B cell (primary cell): Measurements from ENCODE around the gene NIN.

Experiments
- EZH2 ChIP-seq: IDR thresholded peaks from 2 replicates; pipeline ENCODE4 v1.6.1; 2012; ENCODE audit warnings: borderline replicate concordance, low read depth, mild to moderate bottlenecking, moderate library complexity, low read length; ENCODE audit not compliant: insufficient read depth, poor library complexity, severe bottlenecking
- TF ChIP-seq, protein P1 (sequence below): fragments of 200-600 bp; IDR thresholded peaks from one replicate; pipeline ENCODE4 v1.8.0; 2022; ENCODE audit warnings: antibody characterized with exemption, mild to moderate bottlenecking

DNA sequence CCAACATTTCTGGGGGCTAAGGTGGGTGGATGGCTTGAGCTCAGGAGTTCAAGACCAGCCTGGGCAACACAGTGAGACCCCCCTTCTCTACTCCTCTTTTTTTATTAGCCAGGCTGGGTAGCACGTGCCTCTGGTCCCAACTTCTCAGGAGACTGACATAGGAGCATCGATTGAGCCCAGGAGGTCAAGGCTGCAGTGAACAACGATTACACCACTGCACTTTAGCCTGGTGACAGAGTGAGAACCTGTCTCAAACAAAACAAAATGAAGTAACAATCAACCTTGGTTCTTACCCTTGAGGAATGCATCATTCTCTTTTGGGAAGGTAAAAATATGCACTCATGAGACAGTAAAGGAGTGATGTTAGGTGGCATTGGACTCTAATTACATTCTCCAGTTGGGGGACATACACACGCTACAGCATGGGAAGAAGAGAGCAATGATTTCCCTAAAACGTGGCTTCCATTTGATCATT lies 3.9 kb upstream of the NIN start:
- TF ChIP-seq, protein P1, sequence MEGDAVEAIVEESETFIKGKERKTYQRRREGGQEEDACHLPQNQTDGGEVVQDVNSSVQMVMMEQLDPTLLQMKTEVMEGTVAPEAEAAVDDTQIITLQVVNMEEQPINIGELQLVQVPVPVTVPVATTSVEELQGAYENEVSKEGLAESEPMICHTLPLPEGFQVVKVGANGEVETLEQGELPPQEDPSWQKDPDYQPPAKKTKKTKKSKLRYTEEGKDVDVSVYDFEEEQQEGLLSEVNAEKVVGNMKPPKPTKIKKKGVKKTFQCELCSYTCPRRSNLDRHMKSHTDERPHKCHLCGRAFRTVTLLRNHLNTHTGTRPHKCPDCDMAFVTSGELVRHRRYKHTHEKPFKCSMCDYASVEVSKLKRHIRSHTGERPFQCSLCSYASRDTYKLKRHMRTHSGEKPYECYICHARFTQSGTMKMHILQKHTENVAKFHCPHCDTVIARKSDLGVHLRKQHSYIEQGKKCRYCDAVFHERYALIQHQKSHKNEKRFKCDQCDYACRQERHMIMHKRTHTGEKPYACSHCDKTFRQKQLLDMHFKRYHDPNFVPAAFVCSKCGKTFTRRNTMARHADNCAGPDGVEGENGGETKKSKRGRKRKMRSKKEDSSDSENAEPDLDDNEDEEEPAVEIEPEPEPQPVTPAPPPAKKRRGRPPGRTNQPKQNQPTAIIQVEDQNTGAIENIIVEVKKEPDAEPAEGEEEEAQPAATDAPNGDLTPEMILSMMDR: no peak
- no peak for TF ChIP-seq EZH2
